Measurements from ENCODE around the gene SLC6A6. TPM values are rescaled to one million over a fixed set of nuclear protein-coding genes. Genes with fewer than 3 reads are reported as not detected.

Gene SLC6A6
- total and polyA plus RNA-seq, 8 donors: 3.0 to 36.7 (median 19.7) TPM

DNA sequence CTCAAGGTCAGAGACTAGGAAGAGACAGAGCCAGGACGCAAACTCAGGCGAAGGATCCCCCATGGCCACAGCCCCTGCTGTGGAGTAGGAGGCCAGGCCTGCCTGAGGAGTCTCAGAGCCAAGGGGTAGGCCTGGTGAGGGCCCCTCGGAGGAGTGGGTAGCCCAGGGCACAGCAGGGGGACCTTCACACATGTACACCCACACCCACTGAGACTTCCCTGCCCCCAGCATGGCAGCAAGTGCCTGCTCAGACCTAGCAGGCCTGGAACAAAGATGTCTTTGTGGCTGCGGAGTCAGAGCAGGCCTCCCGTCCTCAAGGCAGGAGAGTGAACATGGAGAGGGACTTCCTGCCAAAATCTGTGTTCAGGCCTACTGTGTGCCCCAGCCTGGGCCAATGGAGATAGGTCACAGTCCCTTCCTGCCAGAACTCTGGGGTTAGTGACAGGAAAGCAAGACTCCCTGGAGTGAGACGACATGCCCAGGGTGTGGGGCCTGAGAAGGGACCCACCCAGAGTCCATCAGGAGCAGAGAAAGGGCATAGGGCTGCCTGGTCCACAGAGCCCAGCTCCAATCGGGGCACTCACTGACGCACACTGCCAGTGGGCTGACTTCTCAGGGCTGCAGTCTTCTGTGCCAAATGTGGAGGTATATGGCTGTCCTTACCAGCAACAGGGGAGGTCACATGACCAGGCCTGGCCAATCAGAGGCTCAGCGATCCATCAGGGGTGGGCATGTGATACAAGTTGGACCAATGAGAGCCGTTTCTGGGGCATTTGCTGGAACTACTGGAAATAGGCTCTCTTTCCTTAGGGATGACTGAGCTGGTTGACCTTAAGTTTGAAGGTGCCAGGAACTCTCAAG lies 135.4 kb downstream of the SLC6A6 start:
- TF ChIP-seq POLR2AphosphoS5 (IDR thresholded peaks at IDR 0.05) (no peak), CTCF (IDR thresholded peaks at IDR 0.05) (no peak), POLR2A (IDR thresholded peaks at IDR 0.05) (no peak), EP300 (IDR thresholded peaks at IDR 0.05) (no peak)
- intact Hi-C loops (cut with DNase I; ENCODE audit: low total_unique reads): no loop called here
- Histone ChIP-seq H3K4me1 (peaks cover 2 to 23% (median 9%) of the 10 kb centered on the region in 4 donors), H3K4me3 (no peak overlapping the region), H3K36me3 (no peaks in the 10 kb centered on the region), H3K9me3 (no peaks in the 10 kb centered on the region), H3K27ac (no peak overlapping the region), H3K27me3 (peaks cover 0 to 6% (median 0%) of the 10 kb centered on the region in 3 donors)
- no peak for DNase-seq
- 81 to 90% (median 88%) methylated on average over 10 of the region's 10 CpGs for WGBS, 5 donors

- H3K27ac ChIP-seq: no peak overlapping the region
- 65 to 91% (median 70%) methylated on average over 2 to 3 of the region's 3 CpGs for WGBS, 5 donors
- TF ChIP-seq CTCF (IDR thresholded peaks at IDR 0.05) (no peak), EP300 (IDR thresholded peaks at IDR 0.05) (no peak), POLR2A (IDR thresholded peaks at IDR 0.05) (no peak), POLR2AphosphoS5 (IDR thresholded peaks at IDR 0.05) (no peak)
- H3K4me3 ChIP-seq: no peak overlapping the region
- no peak for DNase-seq
- peaks cover 0 to 6% (median 0%) of the 10 kb centered on the region in 3 donors for H3K27me3 ChIP-seq
- intact Hi-C loops (cut with DNase I; ENCODE audit: low total_unique reads): no loop called here
- H3K4me1 ChIP-seq: peaks cover 0 to 15% (median 2%) of the 10 kb centered on the region in 4 donors
- no peaks in the 10 kb centered on the region for H3K36me3 ChIP-seq
- H3K9me3 ChIP-seq: no peaks in the 10 kb centered on the region
These were observed 136.2 kb downstream of the SLC6A6 start for GRCh38 chr3:14538451-14539088.

Small RNAs within 50 kb of the gene (small RNA-seq; reads per million reads assigned to genes)
- 4.1 to 14.9 (median 8.1) reads per million in 4 donors for gene RNA5SP124
- gene RNU6-905P: 0 reads per million in 4 donors

Other genes with a start within 250 kb of the SLC6A6 start
- gene XPC, start 224.0 kb upstream of the SLC6A6 start, total RNA-seq: 10 to 100 TPM; 34.0 to 51.0 (median 41.4) TPM
- 10 to 100 TPM in 2 of 3 donors, 1 to 10 TPM in 1; 8.8 to 15.3 (median 13.7) TPM for gene XPC, start 224.0 kb upstream of the SLC6A6 start, polyA plus RNA-seq
- gene LSM3, start 223.8 kb upstream of the SLC6A6 start, total RNA-seq: 10 to 100 TPM in 1 of 5 donors, 1 to 10 TPM in 4; 2.2 to 14.1 (median 6.1) TPM
- 10 to 100 TPM; 13.8 to 15.0 (median 14.2) TPM for gene LSM3, start 223.8 kb upstream of the SLC6A6 start, polyA plus RNA-seq
- gene GRIP2, start 137.7 kb downstream of the SLC6A6 start, total RNA-seq: 10 to 100 TPM in 1 of 5 donors, 1 to 10 TPM in 3, under 1 TPM in 1; 0.58 to 33.8 (median 5.0) TPM
- 1 to 10 TPM; 1.5 to 2.9 (median 2.7) TPM for gene GRIP2, start 137.7 kb downstream of the SLC6A6 start, polyA plus RNA-seq
- gene CCDC174, start 249.2 kb downstream of the SLC6A6 start, total RNA-seq: 10 to 100 TPM in 4 of 5 donors, 1 to 10 TPM in 1; 8.5 to 44.0 (median 19.6) TPM
- 10 to 100 TPM; 12.5 to 26.7 (median 15.3) TPM for gene CCDC174, start 249.2 kb downstream of the SLC6A6 start, polyA plus RNA-seq

All from stomach (tissue), 9 donors.